ENCODE results near the gene FTCD.

DNA sequence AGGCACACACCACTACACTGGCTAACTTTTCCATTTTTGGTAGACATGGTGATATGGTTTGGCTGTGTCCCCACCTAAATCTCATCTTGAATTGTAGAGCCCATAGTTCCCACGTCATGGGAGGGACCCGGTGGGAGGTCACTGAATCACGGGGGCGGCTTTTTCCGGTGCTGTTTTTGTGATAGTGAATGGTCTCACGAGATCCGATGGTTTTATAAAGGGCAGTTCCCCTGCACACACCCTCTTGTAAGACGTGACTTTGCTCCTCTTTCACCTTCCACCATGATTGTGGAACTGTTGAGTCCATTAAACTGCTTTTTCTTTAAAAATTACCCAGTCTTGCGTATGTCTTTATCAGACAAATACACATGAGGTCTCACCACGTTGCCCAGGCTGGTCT, 1.3 kb upstream of the FTCD start:
- TF ChIP-seq, protein P1, sequence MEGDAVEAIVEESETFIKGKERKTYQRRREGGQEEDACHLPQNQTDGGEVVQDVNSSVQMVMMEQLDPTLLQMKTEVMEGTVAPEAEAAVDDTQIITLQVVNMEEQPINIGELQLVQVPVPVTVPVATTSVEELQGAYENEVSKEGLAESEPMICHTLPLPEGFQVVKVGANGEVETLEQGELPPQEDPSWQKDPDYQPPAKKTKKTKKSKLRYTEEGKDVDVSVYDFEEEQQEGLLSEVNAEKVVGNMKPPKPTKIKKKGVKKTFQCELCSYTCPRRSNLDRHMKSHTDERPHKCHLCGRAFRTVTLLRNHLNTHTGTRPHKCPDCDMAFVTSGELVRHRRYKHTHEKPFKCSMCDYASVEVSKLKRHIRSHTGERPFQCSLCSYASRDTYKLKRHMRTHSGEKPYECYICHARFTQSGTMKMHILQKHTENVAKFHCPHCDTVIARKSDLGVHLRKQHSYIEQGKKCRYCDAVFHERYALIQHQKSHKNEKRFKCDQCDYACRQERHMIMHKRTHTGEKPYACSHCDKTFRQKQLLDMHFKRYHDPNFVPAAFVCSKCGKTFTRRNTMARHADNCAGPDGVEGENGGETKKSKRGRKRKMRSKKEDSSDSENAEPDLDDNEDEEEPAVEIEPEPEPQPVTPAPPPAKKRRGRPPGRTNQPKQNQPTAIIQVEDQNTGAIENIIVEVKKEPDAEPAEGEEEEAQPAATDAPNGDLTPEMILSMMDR (IDR thresholded peaks at IDR 0.05): no peak
- TF ChIP-seq POLR2AphosphoS5 (IDR thresholded peaks at IDR 0.05): no peak
